Choroid plexus epithelial cell (primary cell): Measurements from ENCODE around the gene CHRNB1.

Experiments used
- DNase-seq: peaks from one replicate; pipeline ENCODE4 v3.0.0-alpha.2; 2010; ENCODE audit warnings: low read depth
- H3K4me3 ChIP-seq: 2 replicates; pipeline ENCODE4 v1.5.1; 2011; ENCODE audit warnings: low read depth, mild to moderate bottlenecking, control low read depth, low read length, moderate library complexity
- TF ChIP-seq, protein P1 (sequence below): conservative IDR thresholded peaks from 2 replicates; pipeline ENCODE4 v1.5.1; 2011; ENCODE audit warnings: low read depth, mild to moderate bottlenecking, control low read depth, inconsistent platforms, low read length, moderate library complexity

The CHRNB1 gene

DNA sequence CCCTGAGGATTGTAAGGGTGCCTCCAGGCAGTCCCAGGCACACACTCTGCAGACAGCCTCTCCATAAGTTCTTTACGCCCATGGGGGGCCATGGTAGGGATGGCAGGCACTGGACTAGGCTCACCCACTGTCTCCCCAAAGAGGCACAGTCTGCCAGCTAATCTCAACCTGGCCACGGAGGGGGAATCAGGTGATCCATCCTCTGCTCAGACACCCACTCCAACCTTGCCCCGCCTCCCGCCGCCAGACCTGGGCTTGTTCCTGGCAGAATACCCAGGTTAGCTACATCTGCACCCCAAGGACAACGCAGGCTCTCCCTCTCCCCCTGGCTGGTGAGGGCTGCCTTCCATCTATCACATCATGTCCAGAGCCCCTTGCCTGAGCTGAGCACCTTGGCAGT lies 36.0 kb upstream of the CHRNB1 start:
- no peak for DNase-seq
- no peak overlapping the region for H3K4me3 ChIP-seq
- TF ChIP-seq, protein P1, sequence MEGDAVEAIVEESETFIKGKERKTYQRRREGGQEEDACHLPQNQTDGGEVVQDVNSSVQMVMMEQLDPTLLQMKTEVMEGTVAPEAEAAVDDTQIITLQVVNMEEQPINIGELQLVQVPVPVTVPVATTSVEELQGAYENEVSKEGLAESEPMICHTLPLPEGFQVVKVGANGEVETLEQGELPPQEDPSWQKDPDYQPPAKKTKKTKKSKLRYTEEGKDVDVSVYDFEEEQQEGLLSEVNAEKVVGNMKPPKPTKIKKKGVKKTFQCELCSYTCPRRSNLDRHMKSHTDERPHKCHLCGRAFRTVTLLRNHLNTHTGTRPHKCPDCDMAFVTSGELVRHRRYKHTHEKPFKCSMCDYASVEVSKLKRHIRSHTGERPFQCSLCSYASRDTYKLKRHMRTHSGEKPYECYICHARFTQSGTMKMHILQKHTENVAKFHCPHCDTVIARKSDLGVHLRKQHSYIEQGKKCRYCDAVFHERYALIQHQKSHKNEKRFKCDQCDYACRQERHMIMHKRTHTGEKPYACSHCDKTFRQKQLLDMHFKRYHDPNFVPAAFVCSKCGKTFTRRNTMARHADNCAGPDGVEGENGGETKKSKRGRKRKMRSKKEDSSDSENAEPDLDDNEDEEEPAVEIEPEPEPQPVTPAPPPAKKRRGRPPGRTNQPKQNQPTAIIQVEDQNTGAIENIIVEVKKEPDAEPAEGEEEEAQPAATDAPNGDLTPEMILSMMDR, result no peak

DNA sequence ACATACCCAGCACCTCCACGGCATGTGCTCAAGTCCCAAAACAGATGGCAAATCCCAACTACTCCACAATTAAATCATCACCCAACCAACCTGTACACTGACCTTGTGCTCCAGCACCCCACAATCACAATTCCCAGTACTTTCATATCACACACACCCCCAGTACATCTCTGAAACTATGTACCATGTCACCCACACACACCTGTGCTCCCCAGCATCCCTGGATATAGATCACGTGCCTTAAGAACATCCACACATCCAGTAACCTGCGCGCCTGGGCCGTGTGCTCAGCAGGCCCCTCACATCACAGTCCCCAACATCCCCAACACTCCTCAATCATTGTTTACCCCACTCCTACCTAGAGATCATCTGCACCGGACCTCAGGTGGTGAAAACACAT lies 35.1 kb upstream of the CHRNB1 start:
- no peak for DNase-seq
- no peak overlapping the region for H3K4me3 ChIP-seq
- TF ChIP-seq, protein P1, result no peak

DNA sequence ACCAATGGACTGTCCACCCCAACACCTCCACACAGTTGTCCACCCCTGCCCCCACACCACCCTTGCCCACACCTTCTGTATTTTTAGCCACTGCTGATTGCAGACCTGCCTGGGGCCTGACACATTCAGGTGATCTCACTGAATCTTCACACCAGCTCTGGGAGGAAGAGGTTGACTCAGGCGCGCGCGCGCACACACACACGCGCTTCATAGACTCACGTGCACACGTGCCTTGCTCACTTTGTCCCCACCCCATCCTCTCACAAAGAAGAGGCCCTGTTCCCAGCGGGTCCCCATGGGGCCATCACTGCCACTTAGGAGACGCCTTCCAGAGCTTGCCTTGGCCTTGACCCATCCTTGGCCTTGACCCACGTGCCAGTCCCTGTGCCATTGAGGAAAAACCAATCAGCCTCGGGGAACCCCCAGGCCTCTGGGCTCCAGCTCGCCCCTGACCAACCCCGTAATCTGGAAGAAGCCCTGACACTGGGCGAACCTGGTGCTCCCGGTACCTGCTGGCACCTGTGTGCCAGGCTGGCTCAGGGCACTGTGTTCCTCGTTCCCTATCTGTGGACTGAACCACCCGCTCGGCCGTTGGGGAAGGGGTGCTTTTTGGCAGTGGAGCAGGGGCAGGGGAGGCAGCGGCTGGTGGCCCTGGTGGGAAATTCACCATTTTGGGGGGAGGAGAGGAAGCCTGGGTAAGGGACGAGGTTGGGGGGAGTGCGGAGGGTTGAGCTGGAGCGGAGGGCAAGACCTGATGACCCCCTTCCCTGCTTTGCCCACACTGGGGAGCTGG lies 34.0 kb upstream of the CHRNB1 start:
- no peak overlapping the region for H3K4me3 ChIP-seq
- TF ChIP-seq, protein P1, result no peak

DNA sequence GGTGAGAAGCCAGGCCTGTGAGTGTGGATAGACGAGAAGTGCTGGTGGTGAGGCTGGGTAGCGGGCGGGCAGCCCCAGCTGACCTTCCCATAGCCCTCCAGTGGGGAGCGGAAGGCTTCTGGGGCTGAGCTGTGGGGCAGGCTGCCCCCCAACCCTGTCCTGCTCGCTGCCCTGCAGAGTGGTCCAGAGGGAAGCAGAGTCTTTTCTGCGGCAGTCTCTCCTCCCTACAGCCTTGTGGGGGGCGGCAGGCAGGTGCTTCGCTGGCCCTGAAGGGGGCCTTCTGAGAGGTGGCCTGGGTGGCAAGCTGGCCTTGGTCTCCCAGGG lies 33.5 kb upstream of the CHRNB1 start:
- no peak for DNase-seq
- TF ChIP-seq, protein P1, result no peak
- no peak overlapping the region for H3K4me3 ChIP-seq

More for the DNA sequence above, 34.0 kb upstream of the CHRNB1 start:
- DNase-seq, result no peak

DNA sequence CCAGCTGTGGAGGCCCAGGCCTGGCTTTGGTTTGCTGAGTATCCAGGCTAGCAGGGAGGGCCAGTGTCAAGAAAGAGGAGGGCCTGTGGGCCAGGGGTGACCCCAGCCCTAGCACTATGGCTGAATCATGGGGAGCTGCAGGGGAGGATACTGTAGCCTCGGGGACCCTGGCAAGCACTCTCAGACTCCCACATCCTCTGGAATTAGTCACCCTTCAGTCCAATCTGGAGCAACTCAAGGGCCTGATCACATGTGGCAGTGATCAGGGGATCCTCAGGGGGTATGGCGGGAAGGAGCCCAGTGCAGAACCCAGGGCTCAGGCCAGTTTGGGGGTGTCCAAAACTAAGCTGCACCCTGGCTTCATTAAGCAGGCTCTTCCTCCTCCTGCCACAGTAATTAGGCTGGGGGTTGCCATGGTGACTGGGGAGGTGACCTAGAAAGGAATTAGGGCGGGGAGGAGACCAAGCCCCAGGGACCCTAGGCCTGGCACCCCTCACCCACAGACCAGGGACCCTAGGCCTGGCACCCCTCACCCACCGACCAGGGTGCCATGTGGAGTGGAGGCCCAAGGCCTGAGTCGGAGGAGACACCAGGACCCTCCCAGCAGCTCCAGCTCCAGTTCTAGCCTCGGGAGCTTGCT lies 31.4 kb upstream of the CHRNB1 start:
- TF ChIP-seq, protein P1, result no peak
- H3K4me3 ChIP-seq, result no peak overlapping the region
- peak; percentile 42 for DNase-seq

DNA sequence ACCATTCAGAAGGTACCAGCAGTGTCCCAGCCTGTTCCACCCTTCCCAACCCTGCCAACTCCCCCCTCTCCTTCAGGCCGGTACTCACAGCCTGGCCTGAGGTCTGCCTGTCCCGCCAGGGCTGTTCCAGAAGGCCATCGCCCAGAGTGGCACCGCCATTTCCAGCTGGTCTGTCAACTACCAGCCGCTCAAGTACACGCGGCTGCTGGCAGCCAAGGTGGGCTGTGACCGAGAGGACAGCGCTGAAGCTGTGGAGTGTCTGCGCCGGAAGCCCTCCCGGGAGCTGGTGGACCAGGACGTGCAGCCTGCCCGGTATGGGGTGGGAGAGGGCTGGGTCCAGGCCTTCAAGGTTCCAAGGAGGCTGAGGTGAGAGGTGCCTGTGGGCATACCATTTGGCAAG lies 30.0 kb upstream of the CHRNB1 start:
- no peak for DNase-seq
- TF ChIP-seq, protein P1, result no peak
- no peak overlapping the region for H3K4me3 ChIP-seq

DNA sequence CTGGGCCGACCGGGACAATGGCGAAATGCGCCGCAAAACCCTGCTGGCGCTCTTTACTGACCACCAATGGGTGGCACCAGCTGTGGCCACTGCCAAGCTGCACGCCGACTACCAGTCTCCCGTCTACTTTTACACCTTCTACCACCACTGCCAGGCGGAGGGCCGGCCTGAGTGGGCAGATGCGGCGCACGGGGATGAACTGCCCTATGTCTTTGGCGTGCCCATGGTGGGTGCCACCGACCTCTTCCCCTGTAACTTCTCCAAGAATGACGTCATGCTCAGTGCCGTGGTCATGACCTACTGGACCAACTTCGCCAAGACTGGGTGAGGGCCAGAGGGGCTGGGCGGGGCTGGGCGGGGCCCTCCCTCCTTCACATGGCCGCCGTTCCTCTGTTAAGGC lies 29.1 kb upstream of the CHRNB1 start:
- TF ChIP-seq, protein P1, result no peak
- DNase-seq, result no peak
- H3K4me3 ChIP-seq, result no peak overlapping the region
